ENCODE data around the gene ARAP2. TPM values are rescaled to one million over a fixed set of nuclear protein-coding genes. Genes with fewer than 3 reads are reported as not detected.

The ARAP2 gene
- total and polyA plus RNA-seq, 2 experiments from 2014 or later, result 0.92 to 4.8 TPM

GRCh38 chr4:36230534-36230933 lies 13.8 kb downstream of the ARAP2 start:
- no peak overlapping the region for H3K4me3 ChIP-seq
- no peaks in the 10 kb centered on the region for H3K36me3 ChIP-seq (ENCODE audit: insufficient read depth)
- H3K4me3 Mint-ChIP-seq, result no peak overlapping the region
- no peaks in the 10 kb centered on the region for H3K27me3 ChIP-seq (ENCODE audit: insufficient read depth)
- no peak overlapping the region for H3K4me2 ChIP-seq
- no peaks in the 10 kb centered on the region for H4K20me1 ChIP-seq (replicated peaks; ENCODE audit: insufficient read depth)
- no peak overlapping the region for H2AFZ ChIP-seq
- no peaks in the 10 kb centered on the region for H3K9me3 Mint-ChIP-seq
- no peaks in the 10 kb centered on the region for H3K4me1 Mint-ChIP-seq
- no peaks in the 10 kb centered on the region for H3K79me2 ChIP-seq (replicated peaks; ENCODE audit: insufficient read depth)
- no peak for DNase-seq (ENCODE audit: low spot score)
- peaks cover 2% of the 10 kb centered on the region for H3K27me3 Mint-ChIP-seq (ENCODE audit: insufficient read depth, low read depth, poor library complexity)
- H3F3A ChIP-seq (replicated peaks; ENCODE audit: low read depth), result no peaks in the 10 kb centered on the region
- H3K36me3 Mint-ChIP-seq (ENCODE audit: low read depth), result no peaks in the 10 kb centered on the region
- H3K4me1 ChIP-seq (ENCODE audit: insufficient read depth), result no peaks in the 10 kb centered on the region
- ATAC-seq, result no peak
- TF ChIP-seq EZH2 (IDR thresholded peaks at IDR 0.05; ENCODE audit: low read depth, unreplicated experiment), result no peak
- TF ChIP-seq JUNB (IDR thresholded peaks at IDR 0.05; ENCODE audit: unreplicated experiment), result no peak
- H3K27ac Mint-ChIP-seq, result no peak overlapping the region
- H3K27ac ChIP-seq (ENCODE audit: low read depth), result no peak overlapping the region
- H3K9me2 ChIP-seq (ENCODE audit: insufficient read depth), result no peaks in the 10 kb centered on the region

- Mint-ChIP-seq H3K4me1 (no peaks in the 10 kb centered on the region), H3K27ac (no peak overlapping the region), H3K9me3 (no peaks in the 10 kb centered on the region), H3K4me3 (no peak overlapping the region), H3K36me3 (ENCODE audit: low read depth) (no peaks in the 10 kb centered on the region), H3K27me3 (ENCODE audit: insufficient read depth, low read depth, poor library complexity) (no peaks in the 10 kb centered on the region)
- no peak for ATAC-seq
- Histone ChIP-seq H3K4me1 (ENCODE audit: insufficient read depth) (no peaks in the 10 kb centered on the region), H3K27me3 (ENCODE audit: insufficient read depth) (no peaks in the 10 kb centered on the region), H2AFZ (no peak overlapping the region), H4K20me1 (replicated peaks; ENCODE audit: insufficient read depth) (no peaks in the 10 kb centered on the region), H3K9me2 (ENCODE audit: insufficient read depth) (no peaks in the 10 kb centered on the region), H3K27ac (ENCODE audit: low read depth) (no peak overlapping the region), H3F3A (replicated peaks; ENCODE audit: low read depth) (no peaks in the 10 kb centered on the region), H3K4me2 (no peak overlapping the region), H3K36me3 (ENCODE audit: insufficient read depth) (no peaks in the 10 kb centered on the region), H3K79me2 (replicated peaks; ENCODE audit: insufficient read depth) (no peaks in the 10 kb centered on the region), H3K4me3 (no peak overlapping the region)
- TF ChIP-seq ETS1 (IDR thresholded peaks at IDR 0.05) (no peak), REST (IDR thresholded peaks at IDR 0.05; ENCODE audit: unreplicated experiment) (no peak), EZH2 (IDR thresholded peaks at IDR 0.05; ENCODE audit: low read depth, unreplicated experiment) (no peak), ZNF462 (CRISPR knock-in tag; IDR thresholded peaks at IDR 0.05) (no peak), STAT1 (IDR thresholded peaks at IDR 0.05; ENCODE audit: unreplicated experiment) (no peak), ZNF114 (CRISPR knock-in tag; IDR thresholded peaks at IDR 0.05) (no peak), NANOG (IDR thresholded peaks at IDR 0.05; ENCODE audit: borderline replicate concordance) (no peak)
- DNase-seq (ENCODE audit: low spot score), result no peak
Observed at GRCh38 chr4:36227913-36228312, 16.4 kb downstream of the ARAP2 start.

Measured in GM23338 (cell line).